Spleen (tissue), 7 donors: Measurements from ENCODE around the gene RAB39A.

Source experiments
- POLR2A ChIP-seq, 3 donors: fragments of 450-650 bp; IDR thresholded peaks; one replicate each; pipeline ENCODE4 v1.5.1; 2017; ENCODE audit warnings: antibody characterized with exemption in 3 of 3, mild to moderate bottlenecking in 1 of 3
- TF ChIP-seq, protein P1 (sequence below), 11 experiments: fragments of 200-600 bp in 7 of 11; fragments of 450-650 bp in 4 of 11; sonication (generic) in 4 of 11; IDR thresholded peaks in 8 of 11; conservative IDR thresholded peaks in 3 of 11; 1 replicate in 7 of 11; 2 replicates in 4 of 11; pipeline versions ENCODE4 v1.4.0 to v1.8.0; 2016 to 2021; ENCODE audit warnings: antibody characterized with exemption in 11 of 11, inconsistent platforms in 4 of 11, mild to moderate bottlenecking in 1 of 11
- donor health status: DM: no; HTN: no; CAD: no; lungs with moderate emphysema.
- donor health status: DM: no; HTN: no; CAD: no.
- donor health status: DM: no; HTN: no; CAD: no.

DNA sequence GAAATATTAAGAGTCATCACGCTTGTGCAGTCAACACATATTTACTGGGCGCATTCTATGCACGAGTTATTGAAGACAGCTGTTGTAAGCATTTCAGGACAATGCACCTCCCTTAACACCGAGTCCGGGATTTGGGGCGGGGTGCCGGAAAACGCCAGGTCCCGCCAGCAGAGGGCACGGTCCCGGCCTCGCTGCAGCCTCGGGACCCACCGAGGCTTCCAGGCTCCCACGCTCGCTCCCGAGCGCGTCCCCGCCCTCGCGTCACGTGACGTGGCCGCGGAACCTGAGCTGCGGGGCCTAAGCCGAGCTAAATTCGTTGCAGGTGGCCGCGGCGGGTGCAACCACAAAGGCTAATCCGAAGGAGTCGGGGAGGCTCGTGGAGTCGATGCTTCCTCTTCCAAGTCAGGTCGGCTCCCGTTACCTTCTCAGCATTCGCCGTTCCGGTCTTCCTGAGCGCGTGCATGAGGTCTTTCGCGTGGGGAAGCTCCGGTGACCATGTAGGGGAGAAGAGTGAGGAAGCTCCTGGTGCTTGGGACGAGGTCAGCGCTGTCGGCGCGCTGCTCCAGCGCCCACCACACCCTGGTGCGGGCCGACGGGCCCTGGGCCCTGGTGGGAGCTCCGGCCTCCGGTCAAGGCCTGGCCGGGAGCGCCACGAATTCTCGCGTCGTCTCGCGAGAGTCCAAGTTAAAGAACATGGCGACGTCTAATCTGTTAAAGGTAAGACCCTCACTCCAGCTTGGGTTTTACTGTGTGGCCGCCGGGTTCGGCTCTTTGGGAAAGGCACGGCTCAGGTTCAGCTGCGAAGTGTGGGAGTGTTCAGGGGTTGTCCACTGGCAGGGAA is 80.6 kb downstream of the RAB39A start, which contains the start of gene CUL5:
- TF ChIP-seq, protein P1, sequence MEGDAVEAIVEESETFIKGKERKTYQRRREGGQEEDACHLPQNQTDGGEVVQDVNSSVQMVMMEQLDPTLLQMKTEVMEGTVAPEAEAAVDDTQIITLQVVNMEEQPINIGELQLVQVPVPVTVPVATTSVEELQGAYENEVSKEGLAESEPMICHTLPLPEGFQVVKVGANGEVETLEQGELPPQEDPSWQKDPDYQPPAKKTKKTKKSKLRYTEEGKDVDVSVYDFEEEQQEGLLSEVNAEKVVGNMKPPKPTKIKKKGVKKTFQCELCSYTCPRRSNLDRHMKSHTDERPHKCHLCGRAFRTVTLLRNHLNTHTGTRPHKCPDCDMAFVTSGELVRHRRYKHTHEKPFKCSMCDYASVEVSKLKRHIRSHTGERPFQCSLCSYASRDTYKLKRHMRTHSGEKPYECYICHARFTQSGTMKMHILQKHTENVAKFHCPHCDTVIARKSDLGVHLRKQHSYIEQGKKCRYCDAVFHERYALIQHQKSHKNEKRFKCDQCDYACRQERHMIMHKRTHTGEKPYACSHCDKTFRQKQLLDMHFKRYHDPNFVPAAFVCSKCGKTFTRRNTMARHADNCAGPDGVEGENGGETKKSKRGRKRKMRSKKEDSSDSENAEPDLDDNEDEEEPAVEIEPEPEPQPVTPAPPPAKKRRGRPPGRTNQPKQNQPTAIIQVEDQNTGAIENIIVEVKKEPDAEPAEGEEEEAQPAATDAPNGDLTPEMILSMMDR (IDR thresholded peaks at IDR 0.05 in 8 of 11, conservative IDR thresholded peaks at IDR 0.05 in 3 of 11): peak; percentile 75 to 93 (median 89)
- TF ChIP-seq POLR2A (IDR thresholded peaks at IDR 0.05): peak in 1 of 3 donors; percentile 15
